PC-9 (cell line): ENCODE results near the gene PLA2G7.

Experiments used
- CTCF ChIP-seq: fragments of 200-600 bp; sonication (generic); conservative IDR thresholded peaks from 2 replicates; pipeline ENCODE4 v1.6.1; 2017; ENCODE audit warnings: mixed run types, antibody characterized with exemption, mild to moderate bottlenecking, moderate library complexity
- EZH2 ChIP-seq: fragments of 200-600 bp; sonication (generic); IDR thresholded peaks from 2 replicates; pipeline ENCODE4 v1.8.0; 2017; ENCODE audit warnings: antibody characterized with exemption, low read depth

GRCh38 chr6:46661483-46661882 is 73.7 kb downstream of the PLA2G7 start:
- no peak for TF ChIP-seq EZH2
- no peak for TF ChIP-seq CTCF
